ENCODE measurements around the gene EFNB2. TPM values are rescaled to one million over a fixed set of nuclear protein-coding genes. Genes with fewer than 3 reads are reported as not detected.

EFNB2 gene
- total and polyA plus RNA-seq, 4 donors = 2.6 to 6.1 (median 3.4) TPM

DNA sequence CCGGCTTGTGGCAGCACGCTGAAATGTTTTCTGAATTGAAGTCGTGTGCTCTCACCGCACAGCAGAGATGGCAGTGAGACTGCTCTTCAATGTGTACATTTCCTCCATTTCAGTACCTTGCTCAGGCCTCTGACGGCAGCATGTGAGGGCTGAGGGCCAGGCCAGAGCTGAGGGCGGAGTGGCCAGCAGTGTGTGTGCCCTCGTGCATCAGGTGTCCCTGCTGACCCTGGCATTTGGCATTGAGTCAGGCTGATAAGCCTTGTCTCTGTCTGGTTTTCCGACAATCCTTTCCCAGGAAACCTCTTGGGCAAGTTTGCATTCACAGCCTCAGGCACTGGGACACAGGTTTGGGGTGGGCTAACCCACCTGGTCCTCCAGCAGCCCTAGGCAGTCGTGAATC is 62.3 kb downstream of the EFNB2 start:
- 73% methylated on average over 9 of the region's 9 CpGs for WGBS
- Histone ChIP-seq H3K4me3 (ENCODE audit: low read depth in 1 of 3, low read length in 3 of 3) (no peak overlapping the region), H3K9ac (ENCODE audit: low read depth in 1 of 2, low read length in 2 of 2) (no peak overlapping the region), H3K9me3 (ENCODE audit: control insufficient read depth in 4 of 4, low read length in 3 of 4) (no peaks in the 10 kb centered on the region), H3K27ac (ENCODE audit: low read depth in 1 of 2, low read length in 2 of 2) (no peak overlapping the region), H3K27me3 (ENCODE audit: control insufficient read depth in 4 of 4, insufficient read depth in 4 of 4, low read length in 3 of 4) (no peaks in the 10 kb centered on the region), H3K4me1 (ENCODE audit: control insufficient read depth in 4 of 4, insufficient read depth in 4 of 4, low read length in 3 of 4) (no peaks in the 10 kb centered on the region), H3K36me3 (ENCODE audit: control insufficient read depth in 4 of 4, insufficient read depth in 3 of 4, low read depth in 1 of 4, low read length in 3 of 4) (no peaks in the 10 kb centered on the region)
- no peak for DNase-seq (ENCODE audit: low spot score)
- TF ChIP-seq EGR1 (IDR thresholded peaks at IDR 0.05; ENCODE audit: low read depth in 2 of 2) (no peak), SP1 (IDR thresholded peaks at IDR 0.05) (no peak), NR2F2 (IDR thresholded peaks at IDR 0.05) (no peak), YY1 (IDR thresholded peaks at IDR 0.05) (no peak), FOXA1 (IDR thresholded peaks at IDR 0.05) (no peak), TAF1 (conservative IDR thresholded peaks at IDR 0.05) (no peak), RAD21 (IDR thresholded peaks at IDR 0.05) (no peak), JUND (IDR thresholded peaks at IDR 0.05) (no peak), RXRA (IDR thresholded peaks at IDR 0.05) (no peak), HNF4A (conservative IDR thresholded peaks at IDR 0.05) (no peak), GABPA (IDR thresholded peaks at IDR 0.05 in 1 of 2, conservative IDR thresholded peaks at IDR 0.05 in 1 of 2) (no peak), FOXA2 (IDR thresholded peaks at IDR 0.05) (no peak)
- TF ChIP-seq, protein P1, sequence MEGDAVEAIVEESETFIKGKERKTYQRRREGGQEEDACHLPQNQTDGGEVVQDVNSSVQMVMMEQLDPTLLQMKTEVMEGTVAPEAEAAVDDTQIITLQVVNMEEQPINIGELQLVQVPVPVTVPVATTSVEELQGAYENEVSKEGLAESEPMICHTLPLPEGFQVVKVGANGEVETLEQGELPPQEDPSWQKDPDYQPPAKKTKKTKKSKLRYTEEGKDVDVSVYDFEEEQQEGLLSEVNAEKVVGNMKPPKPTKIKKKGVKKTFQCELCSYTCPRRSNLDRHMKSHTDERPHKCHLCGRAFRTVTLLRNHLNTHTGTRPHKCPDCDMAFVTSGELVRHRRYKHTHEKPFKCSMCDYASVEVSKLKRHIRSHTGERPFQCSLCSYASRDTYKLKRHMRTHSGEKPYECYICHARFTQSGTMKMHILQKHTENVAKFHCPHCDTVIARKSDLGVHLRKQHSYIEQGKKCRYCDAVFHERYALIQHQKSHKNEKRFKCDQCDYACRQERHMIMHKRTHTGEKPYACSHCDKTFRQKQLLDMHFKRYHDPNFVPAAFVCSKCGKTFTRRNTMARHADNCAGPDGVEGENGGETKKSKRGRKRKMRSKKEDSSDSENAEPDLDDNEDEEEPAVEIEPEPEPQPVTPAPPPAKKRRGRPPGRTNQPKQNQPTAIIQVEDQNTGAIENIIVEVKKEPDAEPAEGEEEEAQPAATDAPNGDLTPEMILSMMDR (IDR thresholded peaks at IDR 0.05; ENCODE audit: low read depth, low read length, missing input control) = no peak
- TF ChIP-seq, protein P2, sequence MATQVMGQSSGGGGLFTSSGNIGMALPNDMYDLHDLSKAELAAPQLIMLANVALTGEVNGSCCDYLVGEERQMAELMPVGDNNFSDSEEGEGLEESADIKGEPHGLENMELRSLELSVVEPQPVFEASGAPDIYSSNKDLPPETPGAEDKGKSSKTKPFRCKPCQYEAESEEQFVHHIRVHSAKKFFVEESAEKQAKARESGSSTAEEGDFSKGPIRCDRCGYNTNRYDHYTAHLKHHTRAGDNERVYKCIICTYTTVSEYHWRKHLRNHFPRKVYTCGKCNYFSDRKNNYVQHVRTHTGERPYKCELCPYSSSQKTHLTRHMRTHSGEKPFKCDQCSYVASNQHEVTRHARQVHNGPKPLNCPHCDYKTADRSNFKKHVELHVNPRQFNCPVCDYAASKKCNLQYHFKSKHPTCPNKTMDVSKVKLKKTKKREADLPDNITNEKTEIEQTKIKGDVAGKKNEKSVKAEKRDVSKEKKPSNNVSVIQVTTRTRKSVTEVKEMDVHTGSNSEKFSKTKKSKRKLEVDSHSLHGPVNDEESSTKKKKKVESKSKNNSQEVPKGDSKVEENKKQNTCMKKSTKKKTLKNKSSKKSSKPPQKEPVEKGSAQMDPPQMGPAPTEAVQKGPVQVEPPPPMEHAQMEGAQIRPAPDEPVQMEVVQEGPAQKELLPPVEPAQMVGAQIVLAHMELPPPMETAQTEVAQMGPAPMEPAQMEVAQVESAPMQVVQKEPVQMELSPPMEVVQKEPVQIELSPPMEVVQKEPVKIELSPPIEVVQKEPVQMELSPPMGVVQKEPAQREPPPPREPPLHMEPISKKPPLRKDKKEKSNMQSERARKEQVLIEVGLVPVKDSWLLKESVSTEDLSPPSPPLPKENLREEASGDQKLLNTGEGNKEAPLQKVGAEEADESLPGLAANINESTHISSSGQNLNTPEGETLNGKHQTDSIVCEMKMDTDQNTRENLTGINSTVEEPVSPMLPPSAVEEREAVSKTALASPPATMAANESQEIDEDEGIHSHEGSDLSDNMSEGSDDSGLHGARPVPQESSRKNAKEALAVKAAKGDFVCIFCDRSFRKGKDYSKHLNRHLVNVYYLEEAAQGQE (IDR thresholded peaks at IDR 0.05) = no peak
- TF ChIP-seq, protein P3, sequence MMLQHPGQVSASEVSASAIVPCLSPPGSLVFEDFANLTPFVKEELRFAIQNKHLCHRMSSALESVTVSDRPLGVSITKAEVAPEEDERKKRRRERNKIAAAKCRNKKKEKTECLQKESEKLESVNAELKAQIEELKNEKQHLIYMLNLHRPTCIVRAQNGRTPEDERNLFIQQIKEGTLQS (IDR thresholded peaks at IDR 0.05) = no peak
- TF ChIP-seq, protein P4, sequence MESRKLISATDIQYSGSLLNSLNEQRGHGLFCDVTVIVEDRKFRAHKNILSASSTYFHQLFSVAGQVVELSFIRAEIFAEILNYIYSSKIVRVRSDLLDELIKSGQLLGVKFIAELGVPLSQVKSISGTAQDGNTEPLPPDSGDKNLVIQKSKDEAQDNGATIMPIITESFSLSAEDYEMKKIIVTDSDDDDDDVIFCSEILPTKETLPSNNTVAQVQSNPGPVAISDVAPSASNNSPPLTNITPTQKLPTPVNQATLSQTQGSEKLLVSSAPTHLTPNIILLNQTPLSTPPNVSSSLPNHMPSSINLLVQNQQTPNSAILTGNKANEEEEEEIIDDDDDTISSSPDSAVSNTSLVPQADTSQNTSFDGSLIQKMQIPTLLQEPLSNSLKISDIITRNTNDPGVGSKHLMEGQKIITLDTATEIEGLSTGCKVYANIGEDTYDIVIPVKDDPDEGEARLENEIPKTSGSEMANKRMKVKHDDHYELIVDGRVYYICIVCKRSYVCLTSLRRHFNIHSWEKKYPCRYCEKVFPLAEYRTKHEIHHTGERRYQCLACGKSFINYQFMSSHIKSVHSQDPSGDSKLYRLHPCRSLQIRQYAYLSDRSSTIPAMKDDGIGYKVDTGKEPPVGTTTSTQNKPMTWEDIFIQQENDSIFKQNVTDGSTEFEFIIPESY (IDR thresholded peaks at IDR 0.05) = no peak
- TF ChIP-seq, protein P5, sequence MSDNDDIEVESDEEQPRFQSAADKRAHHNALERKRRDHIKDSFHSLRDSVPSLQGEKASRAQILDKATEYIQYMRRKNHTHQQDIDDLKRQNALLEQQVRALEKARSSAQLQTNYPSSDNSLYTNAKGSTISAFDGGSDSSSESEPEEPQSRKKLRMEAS (IDR thresholded peaks at IDR 0.05) = no peak

DNA sequence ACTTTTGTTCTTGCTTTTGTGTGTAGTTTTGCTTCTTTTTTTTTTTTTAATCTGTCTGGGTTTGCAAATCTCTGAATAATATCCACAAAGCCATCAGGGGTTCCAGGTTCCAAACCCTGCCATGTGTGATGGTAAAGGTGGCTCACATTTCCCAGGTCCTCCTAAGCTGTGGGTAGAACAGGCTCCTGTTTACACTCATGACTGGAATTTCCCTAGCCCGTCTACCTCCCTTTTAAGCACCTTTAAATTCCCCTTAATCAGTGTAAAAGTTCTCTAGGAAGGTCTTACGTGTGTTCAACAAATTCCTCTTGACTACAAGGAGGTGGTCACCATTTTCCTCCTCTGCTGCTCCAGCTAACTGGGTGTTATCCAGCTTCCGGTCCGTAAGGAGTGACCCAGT is 62.8 kb downstream of the EFNB2 start:
- Histone ChIP-seq H3K4me3 (ENCODE audit: low read depth in 1 of 3, low read length in 3 of 3) (no peak overlapping the region), H3K27ac (ENCODE audit: low read depth in 1 of 2, low read length in 2 of 2) (no peak overlapping the region), H3K4me1 (ENCODE audit: control insufficient read depth in 4 of 4, insufficient read depth in 4 of 4, low read length in 3 of 4) (no peaks in the 10 kb centered on the region), H3K36me3 (ENCODE audit: control insufficient read depth in 4 of 4, insufficient read depth in 3 of 4, low read depth in 1 of 4, low read length in 3 of 4) (no peaks in the 10 kb centered on the region), H3K9me3 (ENCODE audit: control insufficient read depth in 4 of 4, low read length in 3 of 4) (no peaks in the 10 kb centered on the region), H3K27me3 (ENCODE audit: control insufficient read depth in 4 of 4, insufficient read depth in 4 of 4, low read length in 3 of 4) (no peaks in the 10 kb centered on the region), H3K9ac (ENCODE audit: low read depth in 1 of 2, low read length in 2 of 2) (no peak overlapping the region)
- WGBS = 74% methylated on average over 4 of the region's 4 CpGs
- no peak for DNase-seq (ENCODE audit: low spot score)
- TF ChIP-seq, protein P5 (IDR thresholded peaks at IDR 0.05) = no peak
- TF ChIP-seq TAF1 (conservative IDR thresholded peaks at IDR 0.05) (no peak), RAD21 (IDR thresholded peaks at IDR 0.05) (no peak), RXRA (IDR thresholded peaks at IDR 0.05) (no peak)

Data from liver (tissue), 9 donors.